ENCODE data around the gene SLC6A11.

DNA sequence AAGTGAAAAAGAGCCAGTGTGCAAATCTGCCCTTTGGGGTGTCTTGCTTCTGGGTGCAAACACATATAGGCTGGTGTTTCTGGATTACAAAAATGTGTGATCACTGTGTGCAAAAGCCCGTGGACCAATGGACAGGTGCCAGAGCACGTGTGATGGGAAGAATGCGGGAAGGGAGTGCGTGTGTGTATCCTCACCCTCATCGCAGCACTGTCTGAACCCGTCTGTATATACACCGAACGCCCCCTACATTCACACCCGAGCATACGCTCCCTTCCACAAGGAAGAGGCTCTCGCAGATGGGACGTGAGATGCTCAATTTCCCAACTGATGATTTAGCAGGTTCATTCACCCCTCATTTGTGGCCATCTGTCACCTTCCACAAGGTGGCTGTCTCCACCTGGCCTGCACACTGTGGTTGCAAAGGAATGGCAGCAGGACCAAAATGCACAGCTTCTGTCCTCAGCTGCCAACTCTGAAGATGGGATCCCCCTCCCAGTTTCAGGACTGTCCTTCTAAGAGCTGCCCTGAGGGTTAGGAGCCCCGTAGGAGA, 157.1 kb downstream of the SLC6A11 start:
- TF ChIP-seq, protein P1, sequence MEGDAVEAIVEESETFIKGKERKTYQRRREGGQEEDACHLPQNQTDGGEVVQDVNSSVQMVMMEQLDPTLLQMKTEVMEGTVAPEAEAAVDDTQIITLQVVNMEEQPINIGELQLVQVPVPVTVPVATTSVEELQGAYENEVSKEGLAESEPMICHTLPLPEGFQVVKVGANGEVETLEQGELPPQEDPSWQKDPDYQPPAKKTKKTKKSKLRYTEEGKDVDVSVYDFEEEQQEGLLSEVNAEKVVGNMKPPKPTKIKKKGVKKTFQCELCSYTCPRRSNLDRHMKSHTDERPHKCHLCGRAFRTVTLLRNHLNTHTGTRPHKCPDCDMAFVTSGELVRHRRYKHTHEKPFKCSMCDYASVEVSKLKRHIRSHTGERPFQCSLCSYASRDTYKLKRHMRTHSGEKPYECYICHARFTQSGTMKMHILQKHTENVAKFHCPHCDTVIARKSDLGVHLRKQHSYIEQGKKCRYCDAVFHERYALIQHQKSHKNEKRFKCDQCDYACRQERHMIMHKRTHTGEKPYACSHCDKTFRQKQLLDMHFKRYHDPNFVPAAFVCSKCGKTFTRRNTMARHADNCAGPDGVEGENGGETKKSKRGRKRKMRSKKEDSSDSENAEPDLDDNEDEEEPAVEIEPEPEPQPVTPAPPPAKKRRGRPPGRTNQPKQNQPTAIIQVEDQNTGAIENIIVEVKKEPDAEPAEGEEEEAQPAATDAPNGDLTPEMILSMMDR (conservative IDR thresholded peaks at IDR 0.05; ENCODE audit: low read length): no peak
- no peak for TF ChIP-seq EZH2phosphoT487 (IDR thresholded peaks at IDR 0.05; ENCODE audit: borderline replicate concordance, low read depth, low read length)

Measured in OCI-LY7 (cell line).